Coronary artery (tissue), 2 donors: ENCODE results near the gene SMARCA1.
"Not testable (repeated sequence)": the region's sequence is repeated elsewhere in the genome, so short reads cannot be mapped to it uniquely, and the experiment has no call there.

ENCODE experiments used
- DNase-seq: peaks from one replicate; pipeline ENCODE4 v3.0.0-alpha.2; 2017; ENCODE audit warnings: low spot score
- H3K27ac ChIP-seq, 2 donors: fragments of 200-600 bp; sonication (generic); one replicate each; pipeline ENCODE4 v1.5.1; 2016 to 2019
- H3K4me3 ChIP-seq: fragments of 200-600 bp; sonication (generic); 2 replicates; pipeline ENCODE4 v1.5.1; 2016; ENCODE audit warnings: mild to moderate bottlenecking, moderate library complexity
- TF ChIP-seq, protein P1 (sequence below): fragments of 200-600 bp; sonication (generic); IDR thresholded peaks from one replicate; pipeline ENCODE4 v1.5.1; 2019; ENCODE audit warnings: antibody characterized with exemption

SMARCA1 gene

GRCh38 chrX:129561453-129561852, 38.2 kb upstream of the SMARCA1 start:
- Histone ChIP-seq H3K4me3 (no peak overlapping the region), H3K27ac (no peak overlapping the region)
- TF ChIP-seq, protein P1, sequence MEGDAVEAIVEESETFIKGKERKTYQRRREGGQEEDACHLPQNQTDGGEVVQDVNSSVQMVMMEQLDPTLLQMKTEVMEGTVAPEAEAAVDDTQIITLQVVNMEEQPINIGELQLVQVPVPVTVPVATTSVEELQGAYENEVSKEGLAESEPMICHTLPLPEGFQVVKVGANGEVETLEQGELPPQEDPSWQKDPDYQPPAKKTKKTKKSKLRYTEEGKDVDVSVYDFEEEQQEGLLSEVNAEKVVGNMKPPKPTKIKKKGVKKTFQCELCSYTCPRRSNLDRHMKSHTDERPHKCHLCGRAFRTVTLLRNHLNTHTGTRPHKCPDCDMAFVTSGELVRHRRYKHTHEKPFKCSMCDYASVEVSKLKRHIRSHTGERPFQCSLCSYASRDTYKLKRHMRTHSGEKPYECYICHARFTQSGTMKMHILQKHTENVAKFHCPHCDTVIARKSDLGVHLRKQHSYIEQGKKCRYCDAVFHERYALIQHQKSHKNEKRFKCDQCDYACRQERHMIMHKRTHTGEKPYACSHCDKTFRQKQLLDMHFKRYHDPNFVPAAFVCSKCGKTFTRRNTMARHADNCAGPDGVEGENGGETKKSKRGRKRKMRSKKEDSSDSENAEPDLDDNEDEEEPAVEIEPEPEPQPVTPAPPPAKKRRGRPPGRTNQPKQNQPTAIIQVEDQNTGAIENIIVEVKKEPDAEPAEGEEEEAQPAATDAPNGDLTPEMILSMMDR, result no peak
- no peak for DNase-seq

GRCh38 chrX:129559783-129560182, 36.5 kb upstream of the SMARCA1 start:
- no peak overlapping the region for H3K4me3 ChIP-seq
- TF ChIP-seq, protein P1, result no peak
- H3K27ac ChIP-seq, result no peak overlapping the region
- DNase-seq, result no peak

DNA sequence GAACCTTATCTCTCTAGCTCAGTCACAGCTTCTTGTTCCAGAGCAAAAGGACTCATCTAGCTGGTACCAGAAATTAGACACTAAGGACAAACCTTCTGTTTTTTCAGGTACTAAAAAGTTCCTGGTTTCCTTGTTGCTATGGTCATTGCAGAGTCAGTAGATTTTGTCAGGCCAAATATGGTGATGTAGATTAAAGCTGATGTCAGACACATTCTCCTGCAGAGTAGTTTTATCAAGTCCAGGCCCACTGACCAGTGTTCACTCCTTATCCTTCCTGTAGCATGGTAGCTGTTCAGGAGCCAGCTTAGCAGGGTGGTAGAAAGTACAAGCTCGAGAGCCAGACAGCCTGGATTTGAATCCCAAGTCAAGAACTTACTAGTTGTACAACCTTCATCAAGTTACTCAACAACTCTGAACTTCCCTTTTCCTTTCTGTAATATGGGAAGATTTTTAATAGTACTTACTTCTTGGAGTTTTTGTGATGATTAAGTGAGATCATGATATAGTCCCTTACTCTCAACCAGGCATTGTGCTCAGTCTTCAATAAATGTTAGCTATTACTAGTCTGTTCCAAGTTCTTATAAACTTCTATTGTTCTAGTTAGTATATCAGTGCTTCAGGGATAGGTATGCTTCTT, 34.7 kb upstream of the SMARCA1 start:
- Histone ChIP-seq H3K4me3 (no peak overlapping the region), H3K27ac (peak overlapping the region; percentile 12 to 17)
- no peak for DNase-seq
- TF ChIP-seq, protein P1, result no peak

DNA sequence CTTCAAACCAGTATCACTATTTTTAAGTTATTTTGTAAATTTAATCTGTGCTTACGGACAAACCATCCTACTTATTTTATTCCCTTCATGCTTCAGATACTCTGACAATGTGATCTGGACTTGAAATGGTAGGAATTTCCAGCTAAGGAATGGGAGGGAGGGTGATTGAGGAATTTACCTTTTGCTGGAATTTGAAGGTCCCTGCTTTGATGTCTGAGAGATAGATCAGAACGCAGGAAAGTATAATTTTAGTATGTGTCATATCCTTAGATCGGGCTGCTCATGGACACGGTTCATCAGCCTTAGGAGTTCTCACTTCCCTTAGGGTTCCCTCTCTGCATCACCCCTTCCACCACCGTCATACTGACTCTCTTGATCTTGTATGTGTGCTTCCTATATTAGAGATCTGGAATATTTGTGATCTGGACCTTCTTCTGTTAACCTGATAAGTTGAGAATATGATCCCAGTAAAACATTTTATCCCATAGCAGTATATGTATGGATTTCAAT, 33.6 kb upstream of the SMARCA1 start:
- Histone ChIP-seq H3K4me3 (no peak overlapping the region), H3K27ac (peak overlapping the region in 1 of 2 donors; percentile 12)
- TF ChIP-seq, protein P1, result no peak
- no peak for DNase-seq

DNA sequence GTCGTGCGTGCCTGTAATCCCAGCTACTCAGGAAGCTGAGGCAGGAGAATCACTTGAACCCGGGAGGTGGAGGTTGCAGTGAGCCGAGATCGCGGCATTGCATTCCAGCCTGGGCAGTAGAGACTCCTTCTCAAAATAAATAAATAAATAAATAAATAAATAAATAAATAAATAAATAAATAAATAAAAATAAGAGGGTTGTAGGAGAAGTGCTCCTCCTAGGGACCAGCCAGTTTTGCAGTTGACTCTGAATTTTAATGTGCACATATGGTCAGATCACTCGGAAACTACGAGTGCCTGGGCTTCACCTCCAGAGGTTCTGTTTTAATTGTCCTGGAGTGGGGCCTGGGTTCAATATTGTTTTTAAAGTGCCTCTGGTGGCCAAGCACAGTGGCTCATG, 31.5 kb upstream of the SMARCA1 start:
- not testable (repeated sequence) for DNase-seq, H3K4me3 ChIP-seq, H3K27ac ChIP-seq

- no peak for DNase-seq
- no peak overlapping the region for H3K4me3 ChIP-seq
- TF ChIP-seq, protein P1, result no peak
- H3K27ac ChIP-seq, result no peak overlapping the region
Measured at GRCh38 chrX:129553619-129554288, 30.5 kb upstream of the SMARCA1 start.

DNA sequence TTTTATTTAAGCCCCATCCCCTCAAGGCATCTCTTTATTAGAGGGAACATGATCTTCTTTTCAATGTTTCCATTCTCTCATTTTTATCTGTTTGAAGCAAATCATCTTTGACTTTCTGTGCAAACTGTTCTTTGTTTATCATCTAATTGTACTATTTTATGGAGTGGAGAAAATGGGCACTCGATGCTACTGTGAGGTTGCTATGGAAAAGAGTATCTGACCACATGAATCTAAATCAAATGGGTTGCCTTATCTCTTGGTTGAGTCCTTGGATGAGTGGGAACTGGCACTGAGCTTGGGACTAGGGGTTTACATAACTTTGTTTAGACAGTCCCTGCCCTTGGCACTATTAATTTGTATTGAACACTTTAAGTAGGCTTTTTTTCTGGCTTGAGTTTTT, 25.8 kb upstream of the SMARCA1 start:
- TF ChIP-seq, protein P1, result no peak
- Histone ChIP-seq H3K4me3 (no peak overlapping the region), H3K27ac (no peak overlapping the region)
- DNase-seq, result no peak
